H1 (cell line): Measurements from ENCODE around the gene PPP2R2D. TPM values are rescaled to one million over a fixed set of nuclear protein-coding genes. Genes with fewer than 3 reads are reported as not detected.

Source experiments
- CTCF ChIA-PET: fragments of 300-600 bp; sonication (Branson Sonifier 250); formaldehyde crosslinking; loops from one replicate; lab custom pipeline; 2021; ENCODE audit not compliant: partially characterized antibody; lab: Charles Lee
- POLR2A ChIA-PET: fragments of 300-600 bp; sonication (Branson Sonifier 250); formaldehyde crosslinking; loops from one replicate; lab custom pipeline; 2021; ENCODE audit warnings: inconsistent platforms; ENCODE audit not compliant: partially characterized antibody; lab: Charles Lee
- DNase-seq, 2 experiments: peaks; one replicate each; pipeline versions ENCODE4 v3.0.0 to v3.0.0-alpha.2; 2010 to 2022; ENCODE audit warnings: low spot score in 2 of 2, low read depth in 1 of 2, mixed read lengths in 1 of 2
- FAIRE-seq: peaks from 2 replicates; lab custom pipeline; 2011; peaks lifted over from hg19 to GRCh38; lab: Jason Lieb, UNC
- H2AFZ ChIP-seq: 2 replicates; pipeline ENCODE4 v1.8.1; 2012; ENCODE audit warnings: low read length, inconsistent platforms
- H2AK5ac ChIP-seq: 2 replicates; pipeline ENCODE4 v1.6.1; 2013; ENCODE audit warnings: low read depth, low read length
- H2BK120ac ChIP-seq: replicated peaks from 2 replicates; pipeline ENCODE3; 2013; ENCODE audit warnings: low read depth, low read length, inconsistent platforms
- H2BK12ac ChIP-seq: 2 replicates; pipeline ENCODE4 v1.6.1; 2013; ENCODE audit warnings: low read depth, low read length
- H2BK15ac ChIP-seq: 2 replicates; pipeline ENCODE4 v1.6.1; 2013; ENCODE audit warnings: low read length
- H2BK20ac ChIP-seq: 2 replicates; pipeline ENCODE4 v1.6.1; 2013; ENCODE audit warnings: low read length
- H2BK5ac ChIP-seq: 2 replicates; pipeline ENCODE4 v1.6.1; 2013; ENCODE audit warnings: low read depth, low read length
- H3K14ac ChIP-seq: 2 replicates; pipeline ENCODE4 v1.6.1; 2013; ENCODE audit warnings: inconsistent platforms; ENCODE audit not compliant: insufficient read length
- H3K18ac ChIP-seq: 2 replicates; pipeline ENCODE4 v1.6.1; 2013; ENCODE audit warnings: low read length; ENCODE audit errors: extremely low read depth
- H3K23ac ChIP-seq: 2 replicates; pipeline ENCODE4 v1.6.1; 2013; ENCODE audit warnings: inconsistent platforms; ENCODE audit not compliant: insufficient read length
- H3K23me2 ChIP-seq: 2 replicates; pipeline ENCODE4 v1.6.1; 2013; ENCODE audit warnings: low read depth, low read length
- H3K27ac ChIP-seq: 2 replicates; pipeline ENCODE4 v1.6.1; 2011; ENCODE audit warnings: low read depth, low read length, inconsistent platforms
- H3K27me3 ChIP-seq, 4 experiments: replicated peaks in 1 of 4; 1 replicate in 1 of 4; 2 replicates in 3 of 4; pipeline versions ENCODE4 v1.6.1 to v1.8.1; 2011 to 2013; ENCODE audit warnings: low read length in 3 of 4, mild to moderate bottlenecking in 3 of 4, inconsistent platforms in 2 of 4, mixed read lengths in 2 of 4, moderate library complexity in 1 of 4; ENCODE audit not compliant: control insufficient read depth in 3 of 4, insufficient read depth in 3 of 4; ENCODE audit errors: extremely low read depth in 1 of 4
- H3K36me3 ChIP-seq, 4 experiments: 2 replicates each; pipeline versions ENCODE4 v1.6.1 to v1.8.1; 2011 to 2013; ENCODE audit warnings: mild to moderate bottlenecking in 4 of 4, low read length in 3 of 4, moderate library complexity in 2 of 4, control low read depth in 1 of 4, inconsistent platforms in 1 of 4; ENCODE audit not compliant: insufficient read depth in 4 of 4, control insufficient read depth in 2 of 4
- H3K4ac ChIP-seq: replicated peaks from 2 replicates; pipeline ENCODE3; 2013; ENCODE audit warnings: low read length, low read depth, mixed read lengths, inconsistent platforms; ENCODE audit not compliant: insufficient read length
- H3K4me1 ChIP-seq, 4 experiments: replicated peaks in 1 of 4; 1 replicate in 1 of 4; 2 replicates in 3 of 4; pipeline versions ENCODE4 v1.6.1 to v1.8.1; 2011 to 2013; ENCODE audit warnings: low read length in 3 of 4, inconsistent platforms in 2 of 4, mixed read lengths in 1 of 4; ENCODE audit not compliant: insufficient read depth in 4 of 4, control insufficient read depth in 3 of 4
- H3K4me2 ChIP-seq, 2 experiments: 2 replicates each; pipeline versions ENCODE4 v1.6.1 to v1.8.1; 2011 to 2013; ENCODE audit warnings: low read depth in 2 of 2, low read length in 2 of 2, control low read depth in 1 of 2, inconsistent platforms in 1 of 2, mild to moderate bottlenecking in 1 of 2; ENCODE audit not compliant: insufficient read depth in 1 of 2
- H3K4me3 ChIP-seq, 4 experiments: fragments of 200-600, 300-600 bp in 1 of 4; sonication (generic), shearing (Covaris generic), sonication (Bioruptor Twin) in 1 of 4; 2 replicates each; pipeline versions ENCODE4 v1.5.1 to v1.8.1; 2011 to 2016; ENCODE audit warnings: low read length in 4 of 4, low read depth in 3 of 4, control low read depth in 2 of 4, inconsistent platforms in 2 of 4, mild to moderate bottlenecking in 2 of 4, mixed read lengths in 1 of 4, moderate library complexity in 1 of 4; ENCODE audit not compliant: insufficient read depth in 2 of 4; ENCODE audit errors: extremely low read depth in 1 of 4
- H3K56ac ChIP-seq: replicated peaks from 2 replicates; pipeline ENCODE3; 2013; ENCODE audit warnings: low read depth, mild to moderate bottlenecking, mixed read lengths, low read length, inconsistent platforms; ENCODE audit not compliant: insufficient read length
- H3K79me1 ChIP-seq: 2 replicates; pipeline ENCODE4 v1.6.1; 2013; ENCODE audit warnings: low read depth, low read length, control low read depth
- H3K79me2 ChIP-seq, 2 experiments: 2 replicates each; pipeline versions ENCODE4 v1.6.1 to v1.8.1; 2012 to 2013; ENCODE audit warnings: low read length in 2 of 2, mild to moderate bottlenecking in 2 of 2, inconsistent platforms in 1 of 2; ENCODE audit not compliant: insufficient read depth in 2 of 2, control insufficient read depth in 1 of 2
- H3K9ac ChIP-seq, 4 experiments: replicated peaks in 1 of 4; 1 replicate in 1 of 4; 2 replicates in 3 of 4; pipeline versions ENCODE4 v1.6.1 to v1.8.1; 2011 to 2013; ENCODE audit warnings: low read depth in 3 of 4, low read length in 3 of 4, control low read depth in 2 of 4, mild to moderate bottlenecking in 2 of 4, moderate library complexity in 2 of 4, inconsistent platforms in 1 of 4; ENCODE audit errors: extremely low read depth in 1 of 4
- H3K9me3 ChIP-seq, 2 experiments: 2 replicates each; pipeline versions ENCODE4 v1.6.1 to v1.8.1; 2012 to 2013; ENCODE audit warnings: mild to moderate bottlenecking in 2 of 2, moderate library complexity in 2 of 2, control low read depth in 1 of 2, inconsistent platforms in 1 of 2, low read depth in 1 of 2, low read length in 1 of 2, mixed read lengths in 1 of 2; ENCODE audit not compliant: insufficient read depth in 2 of 2
- H4K20me1 ChIP-seq, 2 experiments: replicated peaks in 1 of 2; 2 replicates each; pipeline versions ENCODE3 to v1.8.1; 2011 to 2013; ENCODE audit warnings: inconsistent platforms in 2 of 2, low read length in 2 of 2, mild to moderate bottlenecking in 1 of 2; ENCODE audit not compliant: insufficient read depth in 2 of 2, control insufficient read depth in 1 of 2
- H4K5ac ChIP-seq: 2 replicates; pipeline ENCODE4 v1.6.1; 2013; ENCODE audit warnings: low read length, low read depth, mixed read lengths, inconsistent platforms; ENCODE audit not compliant: insufficient read length
- H4K8ac ChIP-seq: 2 replicates; pipeline ENCODE4 v1.8.0; 2013; ENCODE audit warnings: mild to moderate bottlenecking, moderate library complexity, low read length, inconsistent platforms; ENCODE audit not compliant: insufficient read depth; ENCODE audit errors: extremely low read depth
- H4K91ac ChIP-seq: replicated peaks from 2 replicates; pipeline ENCODE3; 2013; ENCODE audit warnings: low read length, mixed read lengths, inconsistent platforms; ENCODE audit not compliant: insufficient read length
- ATF2 ChIP-seq: IDR thresholded peaks from 2 replicates; pipeline ENCODE4 v1.6.1; 2012; ENCODE audit warnings: low read length, inconsistent platforms
- BCL11A ChIP-seq, 2 experiments: IDR thresholded peaks; one replicate each; pipeline ENCODE4 v1.6.1; 2011; ENCODE audit warnings: low read depth in 2 of 2, low read length in 2 of 2, mild to moderate bottlenecking in 2 of 2
- CHD2 ChIP-seq: IDR thresholded peaks from 2 replicates; pipeline ENCODE4 v1.6.1; 2012; ENCODE audit warnings: low read length, improper control_type of control experiment
- MAFK ChIP-seq: IDR thresholded peaks from 2 replicates; pipeline ENCODE4 v1.6.1; 2012; ENCODE audit warnings: low read depth, mild to moderate bottlenecking, improper control_type of control experiment, low read length
- POU5F1 ChIP-seq: IDR thresholded peaks from 2 replicates; pipeline ENCODE4 v1.6.1; 2011; ENCODE audit warnings: low read depth, mild to moderate bottlenecking, low read length, moderate library complexity
- RFX5 ChIP-seq: IDR thresholded peaks from 2 replicates; pipeline ENCODE4 v1.6.1; 2011; ENCODE audit warnings: low read depth, low read length, improper control_type of control experiment, borderline replicate concordance
- RNF2 ChIP-seq: fragments of 200-900, 300-1000 bp; sonication (generic); IDR thresholded peaks from 2 replicates; pipeline ENCODE4 v1.7.1; 2016; ENCODE audit warnings: borderline replicate concordance, low read depth, mild to moderate bottlenecking, antibody characterized with exemption, low read length; ENCODE audit not compliant: poor library complexity, severe bottlenecking; ENCODE audit errors: missing control alignments
- RXRA ChIP-seq: IDR thresholded peaks from 2 replicates; pipeline ENCODE4 v1.6.1; 2011; ENCODE audit warnings: low read depth, mild to moderate bottlenecking, low read length, moderate library complexity; ENCODE audit not compliant: insufficient read depth
- SP2 ChIP-seq: IDR thresholded peaks from 2 replicates; pipeline ENCODE4 v1.6.1; 2012; ENCODE audit warnings: mild to moderate bottlenecking, low read length, inconsistent platforms
- TCF12 ChIP-seq: IDR thresholded peaks from 2 replicates; pipeline ENCODE4 v1.6.1; 2011; ENCODE audit warnings: low read depth, mild to moderate bottlenecking, low read length
- WGBS, 2 experiments: shearing (Covaris generic) in 1 of 2; methylation state at CpG; one replicate each; pipeline versions ENCODE4 v1.1.6 to v1.1.7; 2013 to 2015; ENCODE audit warnings: low lambda C conversion rate in 2 of 2, mixed read lengths in 2 of 2, inconsistent platforms in 1 of 2, low coverage in 1 of 2, missing lambda C conversion rate in 1 of 2; ENCODE audit not compliant: insufficient replicate concordance in 2 of 2, insufficient coverage in 1 of 2, insufficient read length in 1 of 2; ENCODE audit errors: extremely low coverage in 1 of 2, missing lambda C conversion rate in 1 of 2; 5-methylcytosine and 5-hydroxymethylcytosine counted together
- polyA plus RNA-seq, 7 experiments: library from polyadenylated mRNA; depleted of rRNA in 3 of 7; stranded (reverse) in 5 of 7; unstranded in 2 of 7; fragments of >200 nt in 5 of 7; fragments of 200-250 nt in 2 of 7; gene quantifications; 1 replicate in 5 of 7; 2 replicates in 1 of 7; 4 replicates in 1 of 7; pipeline versions ENCODE4 v1.2.1 to v1.2.3, GENCODE V29; 2011 to 2013; ENCODE audit warnings: missing spikeins in 2 of 7, mixed read lengths in 2 of 7
- total RNA-seq: library from RNA; stranded (reverse); fragmentation: NEBNext Ultra II Directional; extraction: Animal tissue kit (Norgen Biotek cat#: 25700); gene quantifications from 2 replicates; pipeline ENCODE4 v1.2.1, GENCODE V29; 2021

The PPP2R2D gene
- total and polyA plus RNA-seq, 2 of the 8 experiments (the other 6 are each of a cell fraction or from before 2014, with no cell fraction given), result 25.4 to 32.8 TPM

DNA sequence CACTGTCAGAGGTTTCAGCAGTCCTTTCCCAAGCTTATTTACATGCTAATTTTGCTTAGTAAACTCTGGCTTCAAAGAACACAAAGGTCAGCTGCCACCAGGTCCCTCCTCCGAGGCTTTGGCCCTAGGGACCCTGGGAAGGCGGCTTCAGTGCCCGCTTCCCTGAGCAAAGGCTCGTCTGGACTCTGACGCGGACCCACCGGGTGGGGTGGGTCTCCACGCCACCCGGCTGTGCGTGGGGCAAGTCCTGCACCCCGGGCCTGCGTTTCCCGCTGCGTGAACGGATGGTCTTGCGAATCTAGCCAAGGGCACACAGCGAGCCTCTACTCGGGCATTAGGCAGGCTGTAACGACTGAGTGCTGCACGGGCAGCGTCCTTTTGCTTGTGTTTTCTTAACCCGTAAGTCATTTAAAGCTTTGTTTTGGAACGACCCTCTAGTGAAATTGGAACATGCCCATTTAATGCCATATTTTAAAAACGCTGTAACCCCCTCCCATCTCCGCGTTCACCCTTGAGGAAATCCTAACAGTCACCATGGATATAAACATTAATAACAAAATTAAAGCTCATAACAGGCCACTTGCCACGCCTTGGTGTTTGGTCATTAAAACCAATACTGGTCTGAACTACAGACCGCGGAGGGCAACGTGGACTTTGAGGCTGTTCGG lies 80.1 kb downstream of the PPP2R2D start:
- H4K8ac ChIP-seq, result no peak overlapping the region; the same call in 1 of the 2 replicates
- no peak overlapping the region for H4K5ac ChIP-seq
- peaks cover 9 to 40% of the 10 kb centered on the region in 2 experiments; a peak in 3 of 4 replicates for H3K79me2 ChIP-seq
- POLR2A ChIA-PET, result interaction anchor here (1.2 to 1.6 kb wide), 2 partner anchors 19 to 42 kb away, joined by 4 to 6 read pairs; no protein-coding TSS in a partner anchor
- no peak overlapping the region for H2AFZ ChIP-seq
- H3K4me1 ChIP-seq, result peaks cover 12 to 16% (median 13%) of the 10 kb centered on the region in 4 experiments
- no peak overlapping the region for H2BK20ac ChIP-seq
- no peak overlapping the region for H3K4ac ChIP-seq
- H2BK12ac ChIP-seq, result no peak overlapping the region
- WGBS, 2 experiments, result 3% methylated on average over 31 of the region's 31 CpGs; no CpG with 5 or more reads in 1 of the 2 experiments
- H2BK5ac ChIP-seq, result no peak overlapping the region
- H3K18ac ChIP-seq, result no peak overlapping the region
- peak overlapping the region; percentile 82 to 92 for H3K4me2 ChIP-seq
- no peak for FAIRE-seq
- H4K20me1 ChIP-seq, result peaks cover 16 to 20% of the 10 kb centered on the region in 2 experiments
- peaks cover 13% of the 10 kb centered on the region for H3K79me1 ChIP-seq
- DNase-seq, result peak in 1 of 2 experiments; percentile 66
- peaks cover 0 to 3% (median 0%) of the 10 kb centered on the region in 4 experiments; a peak in 1 of 8 replicates for H3K36me3 ChIP-seq
- peaks cover 12% of the 10 kb centered on the region for H3K23me2 ChIP-seq
- no peak overlapping the region for H3K56ac ChIP-seq
- H3K27ac ChIP-seq, result no peak overlapping the region
- H3K4me3 ChIP-seq, result peak overlapping the region; percentile 56 to 71 (median 64)
- CTCF ChIA-PET, result interaction anchor here (0.6 to 1.6 kb wide), 7 partner anchors 18 to 162 kb away, joined by 3 to 9 read pairs (median 4); no protein-coding TSS in a partner anchor
- H3K14ac ChIP-seq, result no peak overlapping the region
- H2BK120ac ChIP-seq, result no peak overlapping the region
- peaks cover 8 to 29% (median 24%) of the 10 kb centered on the region in 4 experiments for H3K27me3 ChIP-seq
- H2BK15ac ChIP-seq, result no peak overlapping the region
- H2AK5ac ChIP-seq, result 0 out of 2 replicates have a peak overlapping the region, but pooled peaks have one; percentile 54
- peak overlapping the region in 1 of 4 experiments; percentile 29; a peak in 2 of 7 replicates for H3K9ac ChIP-seq
- peaks cover 0 to 2% of the 10 kb centered on the region in 2 experiments; a peak in 1 of 4 replicates for H3K9me3 ChIP-seq
- no peak overlapping the region for H4K91ac ChIP-seq
- H3K23ac ChIP-seq, result no peak overlapping the region
- no peak for TF ChIP-seq RNF2
- no peak for TF ChIP-seq CHD2
- no peak for TF ChIP-seq SP2
- no peak for TF ChIP-seq MAFK
- TF ChIP-seq TCF12, result no peak
- TF ChIP-seq RXRA, result no peak
- no peak for TF ChIP-seq ATF2
- no peak for TF ChIP-seq BCL11A (IDR thresholded peaks at IDR 0.05; ENCODE audit: low read depth in 2 of 2, low read length in 2 of 2)
- TF ChIP-seq RFX5, result no peak
- no peak for TF ChIP-seq POU5F1
